KOPT-K1 (cell line): ENCODE data around the gene CXCR5.

ENCODE experiments used
- H3K27ac ChIP-seq: fragments of 200-600 bp; sonication (generic); 2 replicates; pipeline ENCODE4 v1.5.1; 2016; ENCODE audit warnings: antibody characterized with exemption, mild to moderate bottlenecking, low read depth, low read length; ENCODE audit not compliant: poor library complexity, severe bottlenecking
- H3K36me3 ChIP-seq: fragments of 200-600 bp; sonication (generic); 2 replicates; pipeline ENCODE4 v1.5.1; 2017; ENCODE audit warnings: antibody characterized with exemption, mild to moderate bottlenecking, low read length, moderate library complexity; ENCODE audit not compliant: insufficient read depth
- H3K9me3 ChIP-seq: fragments of 200-600 bp; sonication (generic); 2 replicates; pipeline ENCODE4 v1.5.1; 2017; ENCODE audit warnings: antibody characterized with exemption, low read length, mild to moderate bottlenecking; ENCODE audit not compliant: insufficient read depth, poor library complexity, severe bottlenecking

CXCR5 gene

GRCh38 chr11:118857385-118857784, 26.3 kb upstream of the CXCR5 start:
- Histone ChIP-seq H3K36me3 (no peaks in the 10 kb centered on the region), H3K27ac (no peak overlapping the region), H3K9me3 (no peaks in the 10 kb centered on the region)

GRCh38 chr11:118859973-118860372, 23.7 kb upstream of the CXCR5 start:
- Histone ChIP-seq H3K36me3 (no peaks in the 10 kb centered on the region), H3K27ac (no peak overlapping the region), H3K9me3 (no peaks in the 10 kb centered on the region)

GRCh38 chr11:118868659-118869058, 15.0 kb upstream of the CXCR5 start:
- Histone ChIP-seq H3K27ac (no peak overlapping the region), H3K9me3 (no peaks in the 10 kb centered on the region), H3K36me3 (no peaks in the 10 kb centered on the region)

- Histone ChIP-seq H3K27ac (peak overlapping the region; percentile 68), H3K36me3 (no peaks in the 10 kb centered on the region), H3K9me3 (no peaks in the 10 kb centered on the region)
Observed at GRCh38 chr11:118870396-118871343, 13.0 kb upstream of the CXCR5 start.

GRCh38 chr11:118872403-118872821, 11.3 kb upstream of the CXCR5 start:
- no peaks in the 10 kb centered on the region for H3K36me3 ChIP-seq
- H3K9me3 ChIP-seq, result no peaks in the 10 kb centered on the region
- H3K27ac ChIP-seq, result no peak overlapping the region

GRCh38 chr11:118873804-118874203, 9.9 kb upstream of the CXCR5 start:
- H3K36me3 ChIP-seq, result no peaks in the 10 kb centered on the region
- no peaks in the 10 kb centered on the region for H3K9me3 ChIP-seq
- no peak overlapping the region for H3K27ac ChIP-seq

GRCh38 chr11:118876286-118876685, 7.4 kb upstream of the CXCR5 start:
- Histone ChIP-seq H3K9me3 (no peaks in the 10 kb centered on the region), H3K27ac (peak overlapping the region; percentile 88), H3K36me3 (no peaks in the 10 kb centered on the region)

GRCh38 chr11:118877487-118878162, 6.1 kb upstream of the CXCR5 start:
- Histone ChIP-seq H3K27ac (peak overlapping the region; percentile 88), H3K36me3 (no peaks in the 10 kb centered on the region), H3K9me3 (no peaks in the 10 kb centered on the region)

- Histone ChIP-seq H3K36me3 (no peaks in the 10 kb centered on the region), H3K9me3 (no peaks in the 10 kb centered on the region), H3K27ac (peak overlapping the region; percentile 88)
Observed at GRCh38 chr11:118878163-118878563, 5.5 kb upstream of the CXCR5 start.

GRCh38 chr11:118881228-118881627, 2.5 kb upstream of the CXCR5 start:
- Histone ChIP-seq H3K9me3 (no peaks in the 10 kb centered on the region), H3K36me3 (no peaks in the 10 kb centered on the region), H3K27ac (no peak overlapping the region)

- Histone ChIP-seq H3K27ac (no peak overlapping the region), H3K9me3 (no peaks in the 10 kb centered on the region), H3K36me3 (no peaks in the 10 kb centered on the region)
Observed at GRCh38 chr11:118882491-118882890, 1.2 kb upstream of the CXCR5 start.

- Histone ChIP-seq H3K27ac (no peak overlapping the region), H3K36me3 (no peaks in the 10 kb centered on the region), H3K9me3 (no peaks in the 10 kb centered on the region)
Observed at GRCh38 chr11:118883004-118883367, 706 bp upstream of the CXCR5 start.

GRCh38 chr11:118884875-118885274, 1.2 kb downstream of the CXCR5 start:
- H3K9me3 ChIP-seq, result no peaks in the 10 kb centered on the region
- H3K27ac ChIP-seq, result no peak overlapping the region
- no peaks in the 10 kb centered on the region for H3K36me3 ChIP-seq

- Histone ChIP-seq H3K9me3 (no peaks in the 10 kb centered on the region), H3K27ac (no peak overlapping the region), H3K36me3 (no peaks in the 10 kb centered on the region)
Observed at GRCh38 chr11:118885319-118885718, 1.6 kb downstream of the CXCR5 start.

- H3K27ac ChIP-seq, result no peak overlapping the region
- H3K36me3 ChIP-seq, result no peaks in the 10 kb centered on the region
- no peaks in the 10 kb centered on the region for H3K9me3 ChIP-seq
Observed at GRCh38 chr11:118885831-118886565, 2.3 kb downstream of the CXCR5 start.
